Fibroblast of lung (primary cell): ENCODE measurements around the gene FIGNL1.

Experiments
- CTCF ChIP-seq, 2 donors: IDR thresholded peaks in 1 of 2; conservative IDR thresholded peaks in 1 of 2; 1 replicate in 1 of 2; 2 replicates in 1 of 2; pipeline ENCODE4 v1.5.1; 2011 to 2012; ENCODE audit warnings: low read length in 2 of 2, control low read depth in 1 of 2, inconsistent platforms in 1 of 2, low read depth in 1 of 2, mild to moderate bottlenecking in 1 of 2
- EZH2 ChIP-seq: IDR thresholded peaks from 2 replicates; pipeline ENCODE4 v1.5.1; 2012; ENCODE audit warnings: low read length, control low read depth, mild to moderate bottlenecking; ENCODE audit errors: missing control alignments

DNA sequence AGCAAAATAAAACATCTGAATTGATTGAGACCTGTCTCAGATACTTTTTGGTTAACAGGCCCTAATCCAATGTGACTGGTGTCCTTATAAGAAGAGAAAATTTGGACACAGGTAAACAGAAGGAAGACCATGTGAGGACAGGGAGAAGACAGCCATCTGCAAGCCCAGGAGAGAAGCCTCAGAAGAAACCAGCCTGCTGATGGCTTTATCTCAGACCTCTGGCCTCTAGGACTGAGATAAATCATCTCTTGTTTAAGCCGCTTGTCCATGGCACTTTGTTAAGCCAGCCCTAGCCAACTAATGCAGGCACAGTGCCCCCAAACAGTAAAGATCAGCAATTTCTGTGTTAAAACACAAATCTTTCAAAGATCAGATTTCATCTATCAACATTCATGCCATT lies 41.8 kb upstream of the FIGNL1 start:
- TF ChIP-seq CTCF (conservative IDR thresholded peaks at IDR 0.05 in 1 of 2, IDR thresholded peaks at IDR 0.05 in 1 of 2; ENCODE audit: low read depth in 1 of 2, low read length in 2 of 2) (no peak), EZH2 (no peak)
